GM21390 (cell line): Measurements from ENCODE around the gene ZNF214.
A peak's percentile ranks its signal among the peaks of the same experiment; 100 is the strongest.

ENCODE experiments used
- ATAC-seq: cut with Tn5 transposase; IDR thresholded peaks from one replicate; pipeline ENCODE4 v1.9.1; 2021; ENCODE audit not compliant: unreplicated experiment

The ZNF214 gene

GRCh38 chr11:7020183-7020917 lies at the start of gene ZNF214, which contains the start of gene NLRP14:
Gene ZNF214 (minus strand): TSS chr11:7020346. CDS start chr11:7002835, 17,511 bp downstream.
Gene NLRP14 (plus strand): TSS chr11:7020479. CDS start chr11:7038587, 18,108 bp downstream.
- ATAC-seq: peak; percentile 66

- no peak for ATAC-seq
Observed at GRCh38 chr11:7062534-7062933, 42.4 kb upstream of the ZNF214 start.

DNA sequence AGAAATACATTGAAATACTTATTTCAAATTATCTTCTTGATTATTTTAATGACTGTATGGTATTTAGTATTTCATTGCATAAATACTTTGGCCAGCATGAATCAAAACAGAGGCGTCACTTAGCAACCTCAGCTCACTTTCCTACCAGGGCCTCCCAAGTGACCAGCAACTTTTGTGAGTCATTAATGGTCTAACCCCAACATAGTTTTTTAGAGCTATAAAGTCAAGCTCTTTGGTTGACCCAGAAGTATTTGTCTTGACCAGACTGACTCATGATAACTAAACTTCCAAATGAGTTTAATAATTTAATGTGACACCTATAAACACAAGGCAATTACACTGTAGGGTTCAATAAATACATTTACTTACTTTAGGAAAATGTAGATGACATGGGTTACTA lies 40.7 kb upstream of the ZNF214 start:
- ATAC-seq: no peak

GRCh38 chr11:7057641-7058040 lies 37.5 kb upstream of the ZNF214 start:
- ATAC-seq: no peak

GRCh38 chr11:7056828-7057513 lies 36.8 kb upstream of the ZNF214 start:
- ATAC-seq: no peak

GRCh38 chr11:7050191-7050590 lies 30.0 kb upstream of the ZNF214 start:
- no peak for ATAC-seq

DNA sequence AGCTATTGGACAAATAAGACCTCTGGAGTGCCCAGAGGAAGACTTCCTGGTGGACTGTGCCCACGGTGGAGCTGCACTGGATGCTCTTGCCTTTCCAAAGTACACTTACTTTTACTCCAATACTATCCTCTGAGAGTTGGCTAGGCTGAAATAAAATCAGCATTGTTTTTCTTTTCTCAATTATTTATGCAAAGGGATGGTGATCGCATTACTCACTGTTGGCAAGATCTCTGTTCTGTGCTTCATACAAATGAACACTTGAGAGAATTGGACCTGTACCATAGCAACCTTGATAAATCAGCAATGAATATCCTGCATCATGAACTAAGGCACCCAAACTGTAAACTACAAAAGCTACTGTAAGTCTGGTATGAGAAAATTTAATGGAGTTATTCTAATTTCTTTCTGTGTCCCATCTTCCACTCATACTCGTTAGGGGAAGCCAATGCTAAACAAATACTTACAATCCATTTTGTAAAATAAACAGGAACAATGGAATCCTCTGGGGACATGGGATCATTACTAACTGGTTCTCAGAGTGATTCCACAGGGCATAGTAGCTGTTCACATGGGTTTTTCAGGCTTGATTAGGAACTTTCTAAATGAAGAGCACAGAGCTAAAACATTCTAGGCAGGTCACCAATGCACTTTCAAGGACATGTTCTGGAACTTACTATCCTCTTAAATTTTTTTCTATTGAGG lies 26.5 kb upstream of the ZNF214 start:
- no peak for ATAC-seq

DNA sequence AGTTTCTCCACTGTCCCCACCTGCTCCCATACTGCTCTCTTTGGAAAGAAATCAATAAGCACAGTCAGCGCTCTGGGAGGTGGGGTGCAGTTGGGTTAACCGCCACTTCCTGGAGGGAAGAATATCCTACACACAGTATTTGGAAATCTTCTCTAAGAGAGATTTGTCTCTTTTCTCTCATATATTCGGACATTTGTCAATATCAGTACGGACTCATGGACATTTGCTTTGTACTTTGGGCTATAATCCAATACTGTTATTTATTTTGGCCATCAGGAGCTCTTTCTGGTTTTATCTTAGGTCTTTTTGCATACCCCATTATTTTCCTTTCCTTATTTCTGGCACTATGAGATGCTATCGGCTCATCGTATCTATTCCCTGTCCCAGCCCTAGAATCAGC lies 13.9 kb upstream of the ZNF214 start:
- ATAC-seq: no peak

- no peak for ATAC-seq
Observed at GRCh38 chr11:7032692-7033091, 12.5 kb upstream of the ZNF214 start.

GRCh38 chr11:7031471-7031871 lies 11.3 kb upstream of the ZNF214 start:
- ATAC-seq: no peak

GRCh38 chr11:7030836-7031235 lies 10.7 kb upstream of the ZNF214 start:
- ATAC-seq: no peak

- no peak for ATAC-seq
Observed at GRCh38 chr11:7028141-7028540, 8.0 kb upstream of the ZNF214 start.

DNA sequence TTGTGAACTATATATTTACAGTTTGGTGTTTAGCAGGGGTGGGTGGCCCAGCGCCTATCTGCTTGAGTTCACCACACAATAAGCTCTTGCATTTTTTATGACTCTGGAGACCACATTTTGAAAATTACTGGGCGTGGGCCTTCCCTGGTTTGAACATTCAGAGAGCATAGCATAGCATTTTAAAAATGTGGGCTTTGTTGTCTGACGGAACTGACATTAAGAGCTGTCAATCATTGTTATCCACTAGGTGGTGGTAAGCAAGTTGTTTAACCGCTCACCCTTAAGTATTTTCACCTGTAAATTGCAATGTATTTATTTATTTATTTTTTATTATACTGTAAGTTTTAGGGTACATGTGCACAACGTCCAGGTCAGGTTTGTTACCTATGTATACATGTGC lies 1.2 kb upstream of the ZNF214 start:
- no peak for ATAC-seq

DNA sequence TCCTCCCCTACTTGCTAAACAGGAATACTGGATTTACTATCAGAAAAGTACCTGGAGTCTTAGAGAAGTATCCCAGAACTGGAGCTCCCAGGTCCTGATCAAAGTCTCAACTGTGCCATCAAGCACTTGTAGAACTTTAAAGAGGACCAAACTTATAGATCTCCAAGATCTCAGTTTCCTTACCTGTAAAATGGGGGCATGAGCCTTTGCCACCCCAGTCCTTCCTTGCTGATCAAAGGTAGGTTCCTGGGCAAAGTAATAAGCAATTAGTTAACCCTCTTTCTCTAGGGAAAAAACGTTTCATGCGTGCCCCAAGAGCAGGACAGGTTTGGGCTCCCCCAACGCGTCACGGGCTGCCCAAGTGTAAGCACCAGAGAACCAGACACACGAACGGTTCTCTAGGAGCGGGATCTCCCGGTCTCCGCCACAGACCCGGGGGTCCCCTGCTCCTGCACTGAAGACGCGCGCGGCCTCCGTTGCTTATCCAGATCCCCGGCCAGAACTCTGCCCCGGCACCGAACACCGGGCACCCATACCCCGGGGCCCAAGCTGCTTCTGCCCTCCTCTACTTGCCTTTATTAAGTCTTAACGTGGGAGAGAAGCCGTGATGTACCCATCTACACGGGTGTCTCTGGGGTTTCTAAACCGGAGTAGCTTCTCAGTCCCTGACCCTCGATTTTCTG lies 505 bp downstream of the ZNF214 start:
- no peak for ATAC-seq

- ATAC-seq: no peak
Observed at GRCh38 chr11:7016011-7016410, 4.1 kb downstream of the ZNF214 start.

DNA sequence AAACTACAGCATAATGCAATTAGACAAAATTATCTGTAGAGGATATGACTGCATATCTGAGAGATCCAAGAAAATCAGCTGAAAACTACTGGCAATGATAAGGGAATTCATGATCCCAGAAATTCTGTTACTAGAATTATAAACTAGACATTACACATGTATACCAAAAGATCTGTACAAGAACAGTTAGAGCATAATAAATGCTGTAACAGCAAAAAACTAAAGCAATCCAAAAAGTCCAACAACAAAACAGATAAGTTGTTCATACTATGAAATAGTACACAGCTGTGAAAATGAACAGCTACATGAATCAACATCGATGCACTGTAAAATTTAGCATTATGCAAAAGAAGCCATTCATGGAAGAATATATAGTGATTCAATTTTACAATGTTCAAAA lies 6.0 kb downstream of the ZNF214 start:
- ATAC-seq: no peak

DNA sequence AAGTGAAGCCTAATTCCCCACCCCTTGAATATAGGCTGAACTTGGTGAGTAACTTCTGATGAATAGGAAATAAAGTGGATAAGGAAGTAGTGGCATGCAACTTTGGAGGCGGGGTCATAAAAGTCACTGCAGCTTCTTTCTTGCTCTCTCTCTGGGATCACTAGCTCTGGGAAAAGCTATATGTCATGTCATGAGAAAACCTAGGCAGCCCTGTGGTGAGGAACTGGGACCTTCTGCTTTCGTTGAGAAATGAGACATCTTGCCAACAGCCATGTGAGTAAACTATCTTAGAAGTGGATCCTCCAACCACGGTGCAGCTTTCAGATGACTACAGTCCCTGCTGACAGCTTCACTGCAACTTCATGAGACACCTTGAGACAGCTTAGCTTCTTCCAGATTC lies 15.7 kb downstream of the ZNF214 start:
- peak; percentile 70 for ATAC-seq

GRCh38 chr11:6995703-6996102 lies 24.4 kb downstream of the ZNF214 start:
- no peak for ATAC-seq

- ATAC-seq: no peak
Observed at GRCh38 chr11:6992457-6993417, 27.4 kb downstream of the ZNF214 start.

DNA sequence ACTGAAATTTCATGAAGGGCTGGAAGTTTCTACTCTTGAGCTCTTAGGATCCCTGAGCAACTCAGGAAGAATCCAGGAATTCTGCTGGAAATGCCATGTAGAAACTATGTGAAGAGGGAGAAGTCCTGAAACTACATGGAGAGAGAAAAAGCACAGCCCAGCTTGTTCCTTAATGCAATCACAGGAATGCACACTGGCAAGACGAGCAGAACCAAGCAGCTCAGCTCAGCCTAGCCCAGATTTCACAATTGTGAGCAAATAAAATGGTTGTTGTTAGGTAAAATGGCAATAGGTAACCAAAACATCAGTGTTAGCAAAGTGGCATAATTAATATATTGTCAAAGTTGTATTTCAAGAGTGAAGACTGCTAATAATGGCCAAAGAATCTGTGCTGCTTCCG lies 28.1 kb downstream of the ZNF214 start:
- ATAC-seq: no peak
